MM.1S (cell line): Measurements from ENCODE around the gene XPO6.

Source experiments
- EZH2 ChIP-seq: fragments of 300-600 bp; sonication (generic); optimal IDR thresholded peaks from 2 replicates; pipeline ENCODE3; 2017; ENCODE audit warnings: low read depth, mild to moderate bottlenecking, antibody characterized with exemption, low read length, mixed read lengths
- TF ChIP-seq, protein P1 (sequence below): fragments of 300-600 bp; sonication (generic); IDR thresholded peaks from 2 replicates; pipeline ENCODE4 v1.5.1; 2016; ENCODE audit warnings: antibody characterized with exemption, low read length, mixed read lengths

DNA sequence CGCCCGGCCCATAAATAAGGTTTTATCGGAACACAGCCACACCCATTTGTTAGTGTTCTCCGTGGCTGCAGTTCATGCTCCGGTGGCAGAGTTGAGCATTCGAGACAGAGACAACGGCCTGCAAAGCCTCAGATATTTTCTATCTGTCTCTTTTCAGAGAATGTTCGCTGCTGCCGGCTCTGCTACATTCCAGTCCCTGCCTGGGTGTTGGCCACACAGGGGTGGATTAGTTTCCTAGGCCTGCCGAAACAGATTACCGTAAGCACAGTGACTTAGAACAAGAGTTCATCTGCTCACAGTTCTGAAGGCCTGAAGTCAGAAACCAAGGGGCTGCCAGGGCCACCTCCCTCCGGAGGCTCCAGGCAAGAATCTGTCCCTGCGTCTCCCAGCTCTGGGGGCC lies 129.1 kb downstream of the XPO6 start:
- TF ChIP-seq, protein P1, sequence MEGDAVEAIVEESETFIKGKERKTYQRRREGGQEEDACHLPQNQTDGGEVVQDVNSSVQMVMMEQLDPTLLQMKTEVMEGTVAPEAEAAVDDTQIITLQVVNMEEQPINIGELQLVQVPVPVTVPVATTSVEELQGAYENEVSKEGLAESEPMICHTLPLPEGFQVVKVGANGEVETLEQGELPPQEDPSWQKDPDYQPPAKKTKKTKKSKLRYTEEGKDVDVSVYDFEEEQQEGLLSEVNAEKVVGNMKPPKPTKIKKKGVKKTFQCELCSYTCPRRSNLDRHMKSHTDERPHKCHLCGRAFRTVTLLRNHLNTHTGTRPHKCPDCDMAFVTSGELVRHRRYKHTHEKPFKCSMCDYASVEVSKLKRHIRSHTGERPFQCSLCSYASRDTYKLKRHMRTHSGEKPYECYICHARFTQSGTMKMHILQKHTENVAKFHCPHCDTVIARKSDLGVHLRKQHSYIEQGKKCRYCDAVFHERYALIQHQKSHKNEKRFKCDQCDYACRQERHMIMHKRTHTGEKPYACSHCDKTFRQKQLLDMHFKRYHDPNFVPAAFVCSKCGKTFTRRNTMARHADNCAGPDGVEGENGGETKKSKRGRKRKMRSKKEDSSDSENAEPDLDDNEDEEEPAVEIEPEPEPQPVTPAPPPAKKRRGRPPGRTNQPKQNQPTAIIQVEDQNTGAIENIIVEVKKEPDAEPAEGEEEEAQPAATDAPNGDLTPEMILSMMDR = no peak
- no peak for TF ChIP-seq EZH2
